Activated B cell treated with CpG ODN at 0.5 μM for 24 hours (primary cell): ENCODE results near the gene SPIRE2. TPM values are rescaled to one million over a fixed set of nuclear protein-coding genes. Genes with fewer than 3 reads are reported as not detected.

Experiments used
- ATAC-seq: fragments of 200-7000 bp; cut with Tn5 transposase; one replicate; pipeline ENCODE4 v1.10.0; 2021; ENCODE audit warnings: low read depth, mild to moderate bottlenecking, moderate library complexity
- CTCF ChIA-PET: fragments of 350-600 bp; sonication (Branson Sonifier 250); formaldehyde crosslinking; loops from one replicate; lab custom pipeline; 2021; ENCODE audit warnings: antibody characterized with exemption; lab: Charles Lee
- POLR2A ChIA-PET: fragments of 350-600 bp; sonication (Branson Sonifier 250); formaldehyde crosslinking; loops from one replicate; lab custom pipeline; 2021; ENCODE audit warnings: antibody characterized with exemption; lab: Charles Lee
- DNase-seq: peaks from one replicate; pipeline ENCODE4 v3.0.0; 2022
- H3K27ac Mint-ChIP-seq: one replicate; pipeline ENCODE4 v1.8.0; 2020; ENCODE audit warnings: mixed read lengths
- H3K27me3 Mint-ChIP-seq: one replicate; pipeline ENCODE4 v1.8.0; 2021; ENCODE audit warnings: mixed read lengths
- H3K36me3 Mint-ChIP-seq: one replicate; pipeline ENCODE4 v1.8.0; 2021; ENCODE audit warnings: low read depth, mixed read lengths
- H3K4me1 Mint-ChIP-seq: one replicate; pipeline ENCODE4 v1.8.0; 2021; ENCODE audit warnings: mixed read lengths
- H3K4me3 Mint-ChIP-seq: one replicate; pipeline ENCODE4 v1.8.0; 2020; ENCODE audit warnings: mild to moderate bottlenecking, mixed read lengths
- H3K9me3 Mint-ChIP-seq: one replicate; pipeline ENCODE4 v1.8.0; 2020; ENCODE audit warnings: mixed read lengths
- intact Hi-C: fragments of 100-400 bp; cut with micrococcal nuclease; formaldehyde crosslinking; loops from one replicate; pipeline ENCODE4 v1.15.1; 2024
- total RNA-seq: library from RNA; stranded (reverse); gene quantifications from 2 replicates; pipeline ENCODE4 v1.2.3, GENCODE V29; 2022
- TF ChIP-seq, protein P1 (sequence below): fragments of 200-600 bp; IDR thresholded peaks from one replicate; pipeline ENCODE4 v1.8.0; 2022; ENCODE audit warnings: antibody characterized with exemption, mild to moderate bottlenecking

SPIRE2 gene
- total RNA-seq, 1 donor from 2014 or later: 1.2 TPM

DNA sequence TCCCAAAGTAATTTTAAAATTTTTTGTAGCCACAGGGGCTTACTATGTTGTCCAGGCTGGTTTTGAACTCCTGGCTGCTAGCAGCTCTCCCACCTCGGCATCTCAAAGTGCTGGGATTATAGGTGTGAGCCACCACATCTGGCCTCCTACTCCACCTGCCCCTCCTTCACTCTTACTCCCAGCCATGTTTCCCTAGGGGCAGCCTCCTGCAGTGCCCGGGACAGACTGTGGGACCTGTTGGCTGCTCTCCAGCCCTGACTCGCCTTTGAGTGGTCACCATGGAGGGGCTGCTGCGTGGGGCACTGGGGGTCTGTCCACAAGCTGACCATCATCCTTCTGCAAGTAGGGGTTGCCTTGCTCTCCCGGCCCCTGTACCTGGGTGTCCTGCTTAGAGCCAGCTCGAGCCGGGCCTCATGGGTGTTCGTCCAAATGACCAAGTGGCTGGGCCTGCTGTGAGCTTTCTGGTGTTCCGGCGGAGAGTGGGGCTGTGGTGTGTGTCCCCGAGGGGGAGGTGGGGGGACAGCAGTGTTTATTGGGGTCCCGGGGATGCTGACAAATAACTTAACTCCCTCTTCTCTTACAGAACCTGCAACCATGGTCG, 16.6 kb downstream of the SPIRE2 start:
- Mint-ChIP-seq H3K27me3 (no peaks in the 10 kb centered on the region), H3K4me1 (peaks cover 12% of the 10 kb centered on the region), H3K9me3 (no peaks in the 10 kb centered on the region), H3K27ac (no peak overlapping the region), H3K36me3 (no peaks in the 10 kb centered on the region), H3K4me3 (no peak overlapping the region)
- ChIA-PET CTCF (interaction anchor here (2.3 kb wide), 1 partner anchor 16 kb away, joined by 5 read pairs; no protein-coding TSS in a partner anchor), POLR2A (no interaction called here)
- DNase-seq (no peak), ATAC-seq (no peak)
- TF ChIP-seq, protein P1, sequence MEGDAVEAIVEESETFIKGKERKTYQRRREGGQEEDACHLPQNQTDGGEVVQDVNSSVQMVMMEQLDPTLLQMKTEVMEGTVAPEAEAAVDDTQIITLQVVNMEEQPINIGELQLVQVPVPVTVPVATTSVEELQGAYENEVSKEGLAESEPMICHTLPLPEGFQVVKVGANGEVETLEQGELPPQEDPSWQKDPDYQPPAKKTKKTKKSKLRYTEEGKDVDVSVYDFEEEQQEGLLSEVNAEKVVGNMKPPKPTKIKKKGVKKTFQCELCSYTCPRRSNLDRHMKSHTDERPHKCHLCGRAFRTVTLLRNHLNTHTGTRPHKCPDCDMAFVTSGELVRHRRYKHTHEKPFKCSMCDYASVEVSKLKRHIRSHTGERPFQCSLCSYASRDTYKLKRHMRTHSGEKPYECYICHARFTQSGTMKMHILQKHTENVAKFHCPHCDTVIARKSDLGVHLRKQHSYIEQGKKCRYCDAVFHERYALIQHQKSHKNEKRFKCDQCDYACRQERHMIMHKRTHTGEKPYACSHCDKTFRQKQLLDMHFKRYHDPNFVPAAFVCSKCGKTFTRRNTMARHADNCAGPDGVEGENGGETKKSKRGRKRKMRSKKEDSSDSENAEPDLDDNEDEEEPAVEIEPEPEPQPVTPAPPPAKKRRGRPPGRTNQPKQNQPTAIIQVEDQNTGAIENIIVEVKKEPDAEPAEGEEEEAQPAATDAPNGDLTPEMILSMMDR: no peak
- intact Hi-C loops: no loop called here

DNA sequence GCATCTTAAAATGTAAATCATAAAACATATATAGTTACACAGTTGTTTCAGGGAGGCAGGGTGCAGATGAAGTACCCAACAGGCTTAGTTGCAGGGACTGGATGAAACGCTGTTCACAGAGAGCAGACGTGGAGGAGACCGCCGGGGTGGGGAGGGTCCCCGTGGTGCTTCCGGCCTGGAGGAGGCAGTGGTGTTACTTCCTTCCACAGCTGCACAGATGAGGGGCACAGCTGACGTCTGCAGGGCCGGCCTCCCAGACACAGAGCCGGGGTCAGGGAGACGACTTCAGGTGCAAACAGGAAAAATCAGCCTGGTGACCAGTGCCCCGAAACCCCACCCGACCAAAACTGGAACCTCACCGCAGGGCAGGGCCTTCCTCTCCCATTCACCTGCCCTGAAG, 17.1 kb downstream of the SPIRE2 start:
- intact Hi-C loops: no loop called here
- DNase-seq (no peak), ATAC-seq (peak; percentile 21)
- H3K4me3 Mint-ChIP-seq: peak overlapping the region; percentile 28
- POLR2A ChIA-PET: no interaction called here
- H3K9me3 Mint-ChIP-seq: no peaks in the 10 kb centered on the region
- H3K4me1 Mint-ChIP-seq: peaks cover 12% of the 10 kb centered on the region
- TF ChIP-seq, protein P1: no peak
- CTCF ChIA-PET: no interaction called here
- H3K27ac Mint-ChIP-seq: no peak overlapping the region
- H3K27me3 Mint-ChIP-seq: no peaks in the 10 kb centered on the region
- H3K36me3 Mint-ChIP-seq: no peaks in the 10 kb centered on the region

DNA sequence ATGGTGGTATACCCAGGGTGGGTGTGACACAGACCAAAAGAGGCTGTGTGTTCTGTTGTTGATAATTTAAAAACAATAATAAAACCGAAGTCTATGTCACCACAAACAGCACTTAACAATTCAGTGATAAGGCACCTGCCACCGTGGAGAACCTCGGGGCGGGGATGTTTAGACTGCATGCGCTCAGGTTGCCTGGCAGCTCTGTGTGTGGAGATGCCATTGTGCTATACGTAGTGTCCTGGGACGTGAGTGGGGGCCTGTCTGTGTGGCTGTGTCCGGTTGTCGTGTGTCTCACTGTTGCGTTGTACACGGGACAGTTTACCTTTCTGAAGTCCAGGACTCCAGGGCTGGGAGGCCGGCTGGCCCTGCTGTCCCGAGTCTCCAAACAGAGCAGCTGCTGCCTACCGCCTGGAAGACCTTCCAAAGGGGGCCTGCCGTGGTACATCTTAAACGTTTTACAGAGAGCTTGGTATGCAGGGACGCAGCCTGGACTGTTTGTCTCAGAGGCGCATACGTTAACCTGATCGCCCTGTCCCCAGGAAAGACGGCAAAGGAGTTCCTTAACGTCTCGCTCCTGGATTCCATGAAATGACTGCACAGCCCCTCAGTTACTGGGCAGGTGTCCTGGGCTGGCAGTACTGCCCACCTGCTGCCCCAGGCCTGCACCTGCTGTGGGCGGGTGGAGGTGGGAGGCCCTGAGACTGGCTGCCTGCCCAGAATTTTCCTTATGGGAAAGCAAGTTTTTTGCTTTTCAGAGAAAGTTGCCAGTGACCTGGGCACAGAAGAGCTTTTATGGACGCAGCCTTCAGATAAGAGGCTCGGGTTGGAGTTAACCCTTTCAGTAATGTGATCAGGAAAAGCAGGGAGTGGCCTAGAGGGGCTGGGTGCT, 19.0 kb downstream of the SPIRE2 start:
- intact Hi-C loops: no loop called here
- DNase-seq: no peak
- no peaks in the 10 kb centered on the region for H3K36me3 Mint-ChIP-seq
- no peak overlapping the region for H3K27ac Mint-ChIP-seq
- no peak for ATAC-seq
- peaks cover 9% of the 10 kb centered on the region for H3K4me1 Mint-ChIP-seq
- ChIA-PET POLR2A (no interaction called here), CTCF (no interaction called here)
- H3K9me3 Mint-ChIP-seq: no peaks in the 10 kb centered on the region
- no peaks in the 10 kb centered on the region for H3K27me3 Mint-ChIP-seq
- TF ChIP-seq, protein P1: no peak
- H3K4me3 Mint-ChIP-seq: no peak overlapping the region

DNA sequence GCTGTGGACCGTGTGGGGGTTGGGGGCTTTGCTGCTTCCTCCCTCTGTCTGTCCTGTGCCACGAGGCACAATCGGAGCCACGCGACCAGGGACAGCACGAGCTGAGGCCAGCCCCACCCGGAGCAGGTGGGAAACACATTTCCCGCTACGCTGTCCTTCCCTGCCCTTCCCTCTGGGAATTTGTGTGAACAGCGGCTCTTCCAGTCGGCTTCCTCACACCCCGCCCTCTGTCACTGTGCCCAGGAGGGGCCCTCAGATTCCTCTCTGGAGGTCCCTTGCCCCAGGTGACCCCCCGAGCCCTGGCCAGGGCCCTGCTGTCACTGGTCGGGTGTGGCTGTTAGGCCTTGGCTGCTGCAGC, 19.6 kb downstream of the SPIRE2 start:
- H3K4me3 Mint-ChIP-seq: no peak overlapping the region
- H3K36me3 Mint-ChIP-seq: no peaks in the 10 kb centered on the region
- H3K27ac Mint-ChIP-seq: no peak overlapping the region
- DNase-seq (no peak), ATAC-seq (no peak)
- intact Hi-C loops: no loop called here
- peaks cover 9% of the 10 kb centered on the region for H3K4me1 Mint-ChIP-seq
- TF ChIP-seq, protein P1: no peak
- ChIA-PET CTCF (no interaction called here), POLR2A (no interaction called here)
- H3K27me3 Mint-ChIP-seq: no peaks in the 10 kb centered on the region
- H3K9me3 Mint-ChIP-seq: no peaks in the 10 kb centered on the region

DNA sequence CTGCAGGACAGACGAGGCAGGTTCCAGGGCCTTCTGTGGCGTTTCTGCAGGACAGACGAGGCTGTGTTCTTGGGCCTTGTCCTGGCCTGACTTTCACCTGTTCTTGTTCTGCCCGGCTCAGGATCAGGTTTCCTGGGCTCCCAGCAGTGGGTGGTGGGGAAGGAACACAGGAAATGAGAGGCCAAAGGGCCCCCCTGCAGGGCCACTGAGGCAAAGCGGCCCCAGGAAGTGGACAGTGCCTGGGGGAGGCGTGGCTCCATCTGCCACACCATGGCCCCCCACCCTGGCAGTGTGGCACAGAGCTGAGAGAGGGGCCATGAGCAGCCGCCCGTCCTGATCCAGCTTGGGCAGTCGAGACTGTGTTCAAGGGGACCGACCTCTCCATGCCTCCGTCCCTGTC, 20.7 kb downstream of the SPIRE2 start:
- Mint-ChIP-seq H3K9me3 (no peaks in the 10 kb centered on the region), H3K27ac (no peak overlapping the region), H3K4me3 (no peak overlapping the region), H3K27me3 (no peaks in the 10 kb centered on the region), H3K36me3 (no peaks in the 10 kb centered on the region), H3K4me1 (peaks cover 9% of the 10 kb centered on the region)
- ATAC-seq (no peak), DNase-seq (no peak)
- intact Hi-C loops: no loop called here
- TF ChIP-seq, protein P1: no peak
- ChIA-PET CTCF (no interaction called here), POLR2A (no interaction called here)
